HepG2 (cell line): ENCODE data around the gene CENPC. TPM values are rescaled to one million over a fixed set of nuclear protein-coding genes. Genes with fewer than 3 reads are reported as not detected.

Source experiments
- ATF4 ChIP-seq, 2 experiments: fragments of 450-650 bp in 1 of 2; sonication (generic) in 1 of 2; formaldehyde crosslinking; IDR thresholded peaks; 2 replicates each; pipeline versions ENCODE4 v1.5.0 to v1.8.0; 2020 to 2022; ENCODE audit warnings: mild to moderate bottlenecking in 1 of 2, missing genetic modification reagents in 1 of 2
- ATF7-NPFF ChIP-seq: sonication (generic); formaldehyde crosslinking; IDR thresholded peaks from 2 replicates; pipeline ENCODE4 v1.8.1; 2023; ENCODE audit warnings: mild to moderate bottlenecking, low read depth, missing genetic modification reagents, moderate library complexity
- HNRNPL ChIP-seq: fragments of 200-400 bp; formaldehyde crosslinking; IDR thresholded peaks from 2 replicates; pipeline ENCODE4 v1.6.1; 2017; ENCODE audit warnings: mild to moderate bottlenecking, low read depth, low read length
- HOXA9 ChIP-seq: sonication (generic); formaldehyde crosslinking; IDR thresholded peaks from 2 replicates; pipeline ENCODE4 v1.8.1; 2022; ENCODE audit warnings: missing genetic modification reagents, mild to moderate bottlenecking, moderate library complexity, borderline replicate concordance
- KLF13 ChIP-seq: sonication (generic); formaldehyde crosslinking; IDR thresholded peaks from 2 replicates; pipeline ENCODE4 v1.4.0; 2020; ENCODE audit warnings: mild to moderate bottlenecking, missing genetic modification reagents
- MTA1 ChIP-seq: sonication (generic); formaldehyde crosslinking; IDR thresholded peaks from 2 replicates; pipeline ENCODE4 v1.4.0; 2020; ENCODE audit warnings: missing genetic modification reagents, mild to moderate bottlenecking, borderline replicate concordance
- MTERF4 ChIP-seq: sonication (generic); formaldehyde crosslinking; IDR thresholded peaks from 2 replicates; pipeline ENCODE4 v1.8.0; 2023; ENCODE audit warnings: mild to moderate bottlenecking, missing genetic modification reagents
- NFKB2 ChIP-seq: sonication (generic); formaldehyde crosslinking; IDR thresholded peaks from 2 replicates; pipeline ENCODE4 v1.4.0; 2020; ENCODE audit warnings: missing genetic modification reagents, borderline replicate concordance
- NKX3-1 ChIP-seq: sonication (generic); formaldehyde crosslinking; IDR thresholded peaks from 2 replicates; pipeline ENCODE4 v1.5.0; 2020; ENCODE audit warnings: missing genetic modification reagents
- PHF20 ChIP-seq: sonication (generic); formaldehyde crosslinking; IDR thresholded peaks from 2 replicates; pipeline ENCODE4 v1.5.0; 2020; ENCODE audit warnings: mild to moderate bottlenecking, missing genetic modification reagents
- PHF8 ChIP-seq: sonication (generic); formaldehyde crosslinking; IDR thresholded peaks from 2 replicates; pipeline ENCODE4 v1.5.0; 2020; ENCODE audit warnings: missing genetic modification reagents
- RERE ChIP-seq: IDR thresholded peaks from 2 replicates; pipeline ENCODE4 v1.6.1; 2016; ENCODE audit warnings: low read depth, missing genetic modification reagents, missing compliant biosample characterization
- SALL1 ChIP-seq: sonication (generic); formaldehyde crosslinking; IDR thresholded peaks from 2 replicates; pipeline ENCODE4 v1.8.0; 2022; ENCODE audit warnings: mild to moderate bottlenecking, missing genetic modification reagents
- SNAPC5 ChIP-seq: sonication (generic); formaldehyde crosslinking; IDR thresholded peaks from 2 replicates; pipeline ENCODE4 v1.8.1; 2023; ENCODE audit warnings: mild to moderate bottlenecking, missing genetic modification reagents, borderline replicate concordance
- TBX2 ChIP-seq: sonication (generic); formaldehyde crosslinking; IDR thresholded peaks from 2 replicates; pipeline ENCODE4 v1.5.0; 2020; ENCODE audit warnings: missing genetic modification reagents, mild to moderate bottlenecking, borderline replicate concordance
- YEATS2 ChIP-seq: sonication (generic); formaldehyde crosslinking; IDR thresholded peaks from 2 replicates; pipeline ENCODE4 v1.4.0; 2020; ENCODE audit warnings: missing genetic modification reagents, borderline replicate concordance
- polyA plus RNA-seq, 8 experiments: library from polyadenylated mRNA; depleted of rRNA in 3 of 8; stranded (reverse) in 7 of 8; unstranded in 1 of 8; fragments of >200 nt; fragmentation: Illumina TruSeq in 4 of 8; extraction: Trizol in 4 of 8; gene quantifications; 2 replicates each; pipeline versions ENCODE4 v1.2.1 to v1.2.3, GENCODE V29; 2011 to 2016; ENCODE audit warnings: low read depth in 4 of 8, missing spikeins in 1 of 8, mixed read lengths in 1 of 8; ENCODE audit not compliant: insufficient read depth in 1 of 8
- total RNA-seq, 5 experiments: library from RNA; depleted of rRNA; stranded (reverse); fragments of >200 nt; fragmentation: Illumina TruSeq; extraction: Trizol; gene quantifications; 2 replicates each; pipeline ENCODE4 v1.2.3, GENCODE V29; 2016; ENCODE audit warnings: low read depth in 1 of 5

CENPC gene
- total and polyA plus RNA-seq, 2 of the 13 experiments (the other 11 are each of a cell fraction or from before 2014, with no cell fraction given), result 4.7 to 16.4 TPM

GRCh38 chr4:67545199-67546003 lies at the start of gene CENPC (continued):
- no peak for TF ChIP-seq RERE (CRISPR knock-in tag)
- TF ChIP-seq MTA1 (CRISPR knock-in tag), result no peak
- peak; percentile 72; the same call in 1 of the 2 replicates for TF ChIP-seq NKX3-1 (CRISPR knock-in tag)
- no peak for TF ChIP-seq KLF13 (CRISPR knock-in tag)
- TF ChIP-seq HOXA9 (CRISPR knock-in tag), result peak; percentile 54; the same call in 1 of the 2 replicates
- no peak for TF ChIP-seq SNAPC5 (CRISPR knock-in tag)
- TF ChIP-seq HNRNPL, result peak; percentile 56; the same call in 1 of the 2 replicates
- peak; percentile 86; the same call in 1 of the 2 replicates for TF ChIP-seq NFKB2 (CRISPR knock-in tag)
- TF ChIP-seq MTERF4, result peak; percentile 62; the same call in 1 of the 2 replicates
- peak; percentile 97 for TF ChIP-seq PHF8
- TF ChIP-seq ATF7-NPFF, result peak; percentile 76; the same call in 1 of the 2 replicates
- TF ChIP-seq SALL1 (CRISPR knock-in tag), result peak; percentile 79
- 0 out of 2 replicates have a peak, but pooled peaks have one; percentile 44 for TF ChIP-seq TBX2 (CRISPR knock-in tag)
- TF ChIP-seq YEATS2 (CRISPR knock-in tag), result peak; percentile 88
- peak in 1 of 2 experiments; percentile 23; a peak in 1 of 4 replicates for TF ChIP-seq ATF4 (CRISPR knock-in tag; IDR thresholded peaks at IDR 0.05)
- TF ChIP-seq PHF20 (CRISPR knock-in tag), result peak; percentile 84
